Fibroblast of lung (primary cell): Measurements from ENCODE around the gene CLIP2.

Experiments used
- EZH2 ChIP-seq: IDR thresholded peaks from 2 replicates; pipeline ENCODE4 v1.5.1; 2012; ENCODE audit warnings: low read length, control low read depth, mild to moderate bottlenecking; ENCODE audit errors: missing control alignments
- TF ChIP-seq, protein P1 (sequence below), 2 donors: IDR thresholded peaks in 1 of 2; conservative IDR thresholded peaks in 1 of 2; 1 replicate in 1 of 2; 2 replicates in 1 of 2; pipeline ENCODE4 v1.5.1; 2011 to 2012; ENCODE audit warnings: low read length in 2 of 2, control low read depth in 1 of 2, inconsistent platforms in 1 of 2, low read depth in 1 of 2, mild to moderate bottlenecking in 1 of 2

DNA sequence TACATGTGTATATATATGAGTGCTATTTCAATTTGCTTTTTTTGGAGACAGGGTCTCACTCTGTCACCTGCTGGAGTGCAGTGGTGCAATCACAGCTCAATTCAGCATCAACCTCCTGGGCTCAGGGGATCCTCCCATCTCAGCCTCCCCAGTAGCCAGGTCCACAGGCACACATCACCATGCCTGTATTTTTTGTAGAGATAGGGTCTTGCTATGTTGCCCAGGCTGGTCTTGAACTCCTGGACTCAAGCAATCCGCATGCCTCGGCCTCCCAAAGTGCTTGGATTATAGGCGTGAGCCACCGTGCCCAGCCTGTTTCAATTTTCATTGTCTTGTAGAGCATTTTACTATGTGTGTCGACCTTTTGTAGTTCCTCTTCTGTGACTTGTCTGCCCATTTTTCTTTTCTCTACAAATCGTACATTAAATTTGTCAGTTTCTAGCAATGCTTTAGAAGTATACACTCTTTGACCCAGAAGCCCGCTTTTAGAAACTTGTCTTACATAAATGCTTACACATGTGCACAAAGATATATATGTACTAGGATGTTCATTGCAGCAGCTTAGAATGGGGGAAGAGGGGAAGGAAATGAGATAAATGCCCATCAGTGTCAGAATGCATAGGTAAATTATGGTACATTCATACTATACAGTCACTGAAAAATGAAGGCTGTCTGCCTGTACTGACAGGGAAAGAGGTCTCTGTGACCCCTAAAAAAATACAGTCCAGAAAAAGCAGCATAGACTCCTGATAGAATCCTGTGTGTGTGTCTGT, 22.8 kb upstream of the CLIP2 start:
- TF ChIP-seq, protein P1, sequence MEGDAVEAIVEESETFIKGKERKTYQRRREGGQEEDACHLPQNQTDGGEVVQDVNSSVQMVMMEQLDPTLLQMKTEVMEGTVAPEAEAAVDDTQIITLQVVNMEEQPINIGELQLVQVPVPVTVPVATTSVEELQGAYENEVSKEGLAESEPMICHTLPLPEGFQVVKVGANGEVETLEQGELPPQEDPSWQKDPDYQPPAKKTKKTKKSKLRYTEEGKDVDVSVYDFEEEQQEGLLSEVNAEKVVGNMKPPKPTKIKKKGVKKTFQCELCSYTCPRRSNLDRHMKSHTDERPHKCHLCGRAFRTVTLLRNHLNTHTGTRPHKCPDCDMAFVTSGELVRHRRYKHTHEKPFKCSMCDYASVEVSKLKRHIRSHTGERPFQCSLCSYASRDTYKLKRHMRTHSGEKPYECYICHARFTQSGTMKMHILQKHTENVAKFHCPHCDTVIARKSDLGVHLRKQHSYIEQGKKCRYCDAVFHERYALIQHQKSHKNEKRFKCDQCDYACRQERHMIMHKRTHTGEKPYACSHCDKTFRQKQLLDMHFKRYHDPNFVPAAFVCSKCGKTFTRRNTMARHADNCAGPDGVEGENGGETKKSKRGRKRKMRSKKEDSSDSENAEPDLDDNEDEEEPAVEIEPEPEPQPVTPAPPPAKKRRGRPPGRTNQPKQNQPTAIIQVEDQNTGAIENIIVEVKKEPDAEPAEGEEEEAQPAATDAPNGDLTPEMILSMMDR (conservative IDR thresholded peaks at IDR 0.05 in 1 of 2, IDR thresholded peaks at IDR 0.05 in 1 of 2; ENCODE audit: low read depth in 1 of 2, low read length in 2 of 2) = no peak
- no peak for TF ChIP-seq EZH2
